ENCODE measurements around the gene RASA3.

DNA sequence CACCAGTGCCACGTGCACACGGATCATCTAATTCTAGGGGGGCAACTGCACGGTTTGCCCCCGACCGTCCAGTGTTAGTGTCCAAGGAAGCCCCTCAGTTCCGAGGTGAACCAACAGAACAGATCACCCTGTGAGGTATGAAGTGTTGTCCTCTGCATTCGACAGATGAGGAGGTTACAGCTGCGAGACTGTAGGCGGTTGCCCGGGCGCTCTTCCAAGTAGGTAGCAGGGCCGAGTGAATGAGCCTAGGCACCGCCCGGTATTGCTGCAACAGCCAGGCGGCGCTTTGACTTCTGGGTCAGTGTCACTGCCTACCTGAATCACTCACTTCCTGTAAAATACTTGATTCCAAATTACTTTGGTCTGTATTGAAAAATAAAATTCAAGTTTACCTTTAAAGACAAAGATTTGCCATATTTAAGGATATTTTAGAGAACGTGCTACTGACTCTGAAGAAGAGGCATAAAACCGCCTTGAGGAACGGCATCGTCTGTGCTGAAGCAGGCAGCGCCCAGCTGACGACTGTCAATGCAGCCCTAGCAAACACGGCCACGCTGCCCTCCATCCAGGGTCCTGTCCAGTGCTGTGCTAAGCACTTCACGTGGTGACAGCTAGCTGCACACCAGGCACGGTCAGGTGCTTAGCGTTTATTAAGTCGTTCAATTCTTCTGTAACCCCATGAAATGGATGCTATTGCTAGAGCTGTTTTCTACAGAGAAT lies 19.3 kb upstream of the RASA3 start:
- TF ChIP-seq POLR2A (IDR thresholded peaks at IDR 0.05; ENCODE audit: borderline replicate concordance, extremely low read depth, insufficient read depth, insufficient read length), result no peak
- TF ChIP-seq, protein P1, sequence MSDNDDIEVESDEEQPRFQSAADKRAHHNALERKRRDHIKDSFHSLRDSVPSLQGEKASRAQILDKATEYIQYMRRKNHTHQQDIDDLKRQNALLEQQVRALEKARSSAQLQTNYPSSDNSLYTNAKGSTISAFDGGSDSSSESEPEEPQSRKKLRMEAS (IDR thresholded peaks at IDR 0.05), result no peak
- TF ChIP-seq POLR2AphosphoS5 (IDR thresholded peaks at IDR 0.05; ENCODE audit: low read depth, low read length), result peak; percentile 65
- TF ChIP-seq ZFX (IDR thresholded peaks at IDR 0.05), result no peak
- TF ChIP-seq, protein P2, sequence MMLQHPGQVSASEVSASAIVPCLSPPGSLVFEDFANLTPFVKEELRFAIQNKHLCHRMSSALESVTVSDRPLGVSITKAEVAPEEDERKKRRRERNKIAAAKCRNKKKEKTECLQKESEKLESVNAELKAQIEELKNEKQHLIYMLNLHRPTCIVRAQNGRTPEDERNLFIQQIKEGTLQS (IDR thresholded peaks at IDR 0.05), result no peak

All from HCT116 (cell line).